ENCODE results near the gene BACH2.
"Not testable (repeated sequence)": the region's sequence is repeated elsewhere in the genome, so short reads cannot be mapped to it uniquely, and the experiment has no call there.

The BACH2 gene

DNA sequence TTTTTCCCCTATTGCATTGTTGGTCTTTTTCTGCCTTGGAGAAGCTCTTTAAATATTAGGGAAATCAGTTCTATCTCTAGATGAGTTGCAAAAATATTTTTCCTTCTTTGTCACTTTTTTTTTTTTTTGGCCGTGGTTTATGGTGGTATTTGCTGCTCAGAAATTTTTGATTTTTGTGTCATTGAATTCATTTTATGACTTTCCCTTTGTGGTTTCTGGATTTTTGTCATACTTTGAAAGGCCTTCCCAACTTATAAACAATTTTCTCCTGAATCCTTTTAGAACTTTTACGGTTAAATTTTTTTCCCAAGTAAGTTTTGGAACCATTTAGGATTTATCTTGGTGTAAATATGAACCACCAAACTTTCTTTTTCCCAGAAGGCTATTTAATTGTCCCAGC, 256.7 kb downstream of the BACH2 start:
- DNase-seq: no peak

DNA sequence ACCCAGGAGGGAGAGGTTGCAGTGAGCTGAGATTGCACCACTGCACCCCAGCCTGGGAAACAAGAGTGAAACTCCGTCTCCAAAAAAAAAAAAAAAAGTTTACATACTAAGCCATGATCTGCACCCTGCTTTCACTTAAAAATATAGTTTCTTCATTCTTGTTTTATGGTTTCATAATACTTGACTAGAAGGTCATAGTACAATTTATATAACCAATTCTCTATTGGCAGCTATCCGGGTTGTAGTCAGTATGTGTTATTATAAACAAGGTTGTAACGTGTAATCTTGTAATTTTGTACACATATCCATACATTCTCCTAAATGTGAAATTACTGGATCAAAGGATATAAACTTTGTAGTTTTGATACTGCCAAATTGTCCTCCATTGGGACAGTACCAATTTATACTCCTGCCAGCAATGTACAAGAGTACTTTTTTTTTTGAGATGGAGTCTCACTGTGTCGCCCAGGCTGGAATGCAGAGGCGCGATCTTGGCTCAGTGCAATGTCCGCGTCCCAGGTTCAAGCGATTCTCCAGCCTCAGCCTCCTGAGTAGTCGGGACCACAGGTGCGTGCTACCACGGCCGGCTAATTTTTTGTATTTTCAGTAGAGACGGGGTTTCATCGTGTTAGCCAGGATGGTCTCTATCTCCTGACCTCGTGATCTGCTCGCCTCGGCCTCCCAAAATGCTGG, 257.5 kb downstream of the BACH2 start:
- no peak for DNase-seq

DNA sequence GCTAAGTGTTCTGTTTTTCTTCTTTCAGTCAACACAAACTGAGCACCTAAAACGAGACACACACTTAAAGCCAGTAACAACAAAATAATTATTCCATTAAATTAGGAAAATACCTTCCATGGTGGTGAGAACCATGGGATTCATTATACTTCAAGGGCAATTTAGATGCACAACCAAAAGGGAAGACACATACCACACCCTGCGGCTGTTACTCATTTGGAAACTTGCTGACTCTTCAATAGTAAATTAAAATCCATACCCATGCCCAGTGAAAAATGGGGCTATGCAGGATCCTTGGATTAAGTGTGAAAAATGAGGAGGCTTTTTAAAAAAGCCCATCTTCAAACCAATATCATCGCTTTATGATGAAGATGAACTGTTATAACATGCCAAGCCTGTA, 259.7 kb downstream of the BACH2 start:
- no peak for DNase-seq

DNA sequence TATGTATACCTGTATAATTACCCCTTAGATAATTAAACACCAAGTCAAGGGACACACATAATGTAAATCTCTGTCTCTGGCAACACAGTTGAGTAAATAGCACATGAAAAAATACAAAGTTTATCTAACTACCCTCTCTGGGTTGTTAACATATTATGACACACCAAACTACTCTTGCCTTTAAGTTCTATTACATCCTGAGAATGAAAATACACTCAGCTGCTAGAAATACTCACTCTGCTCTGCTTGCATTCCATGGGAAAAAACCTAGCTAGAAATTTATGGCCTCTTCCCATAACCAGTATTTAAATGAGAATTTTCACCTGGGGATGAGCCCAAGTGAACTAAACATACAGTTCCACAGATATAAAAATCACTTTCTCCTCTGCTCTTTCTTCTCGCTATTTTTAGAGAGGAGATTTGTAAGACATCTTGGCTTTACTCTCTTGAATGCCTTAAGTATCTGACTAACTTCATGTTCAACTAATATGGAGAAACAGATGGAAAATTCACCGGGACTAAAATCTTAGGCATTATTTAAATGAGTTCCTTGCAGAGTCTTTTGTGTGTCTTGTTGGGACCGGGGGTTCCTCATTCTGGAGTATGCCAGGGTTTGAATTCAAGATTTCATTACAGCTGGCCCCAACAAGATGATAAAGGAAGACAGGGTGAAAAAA, 261.5 kb downstream of the BACH2 start:
- no peak for DNase-seq

GRCh38 chr6:90033746-90034271, 262.8 kb downstream of the BACH2 start:
- no peak for DNase-seq

- not testable (repeated sequence) for DNase-seq
Measured at GRCh38 chr6:90032489-90033212, 264.0 kb downstream of the BACH2 start.

DNA sequence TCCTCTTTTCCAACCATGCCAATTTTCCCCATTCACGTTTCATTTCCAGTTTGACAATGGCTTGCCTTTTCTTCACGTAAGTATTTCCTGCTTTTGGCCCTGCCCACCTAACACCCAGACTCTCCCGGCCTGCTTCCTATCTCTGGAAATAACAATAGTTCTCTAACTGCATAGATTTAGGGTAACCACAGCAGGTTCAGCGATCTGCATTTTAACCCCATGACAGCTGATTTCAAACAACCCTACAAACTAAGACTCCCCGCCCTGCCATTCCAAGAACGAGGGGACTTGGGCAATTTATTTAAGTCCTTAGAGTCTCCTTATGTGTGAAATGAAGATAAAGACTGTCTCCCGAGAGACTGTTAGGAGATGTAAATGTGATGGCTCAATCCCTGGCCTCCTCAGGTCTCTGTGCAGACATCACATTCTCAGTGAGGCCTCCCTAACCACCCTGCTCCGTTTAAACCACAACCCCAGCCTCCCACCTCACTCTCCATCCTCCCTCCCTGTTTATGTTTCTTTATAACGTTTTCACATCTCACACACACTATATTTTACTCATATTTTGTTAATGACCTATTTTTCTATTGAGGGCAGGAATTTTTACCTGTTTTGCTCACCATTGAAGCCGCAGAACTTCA, 267.5 kb downstream of the BACH2 start:
- DNase-seq: no peak

DNA sequence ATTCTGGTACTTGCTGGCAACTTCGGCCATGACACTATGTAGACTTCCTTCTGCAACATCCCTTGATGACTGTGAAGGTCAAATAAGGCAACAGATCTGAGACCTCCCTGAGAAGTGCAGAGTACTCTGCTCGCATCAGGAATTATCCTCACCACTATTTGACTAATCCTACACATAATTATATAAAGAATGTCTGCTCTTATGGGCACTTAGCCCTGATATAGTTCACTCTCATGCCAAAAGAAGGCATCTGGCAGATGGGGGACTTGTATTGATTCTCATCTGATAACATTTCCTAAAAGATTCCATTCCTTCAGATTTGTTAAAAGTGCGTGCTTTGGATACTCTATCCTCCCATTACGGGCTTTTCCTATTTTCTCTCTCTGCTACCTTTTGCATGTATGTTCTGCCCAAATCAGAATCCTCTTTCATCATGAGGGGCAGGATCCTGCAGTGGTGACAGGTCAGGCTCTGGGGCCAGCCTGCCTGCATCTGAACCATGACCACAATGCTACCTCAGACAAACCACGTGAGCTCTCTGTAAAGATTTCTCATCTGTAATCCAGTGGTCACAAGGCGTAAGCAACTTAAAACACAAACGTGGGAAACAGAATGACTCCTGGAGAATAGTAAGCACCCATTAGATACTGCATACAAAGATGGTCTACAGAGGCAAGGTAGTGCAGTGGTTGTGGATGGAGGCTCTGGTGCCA, 268.4 kb downstream of the BACH2 start:
- no peak for DNase-seq

DNA sequence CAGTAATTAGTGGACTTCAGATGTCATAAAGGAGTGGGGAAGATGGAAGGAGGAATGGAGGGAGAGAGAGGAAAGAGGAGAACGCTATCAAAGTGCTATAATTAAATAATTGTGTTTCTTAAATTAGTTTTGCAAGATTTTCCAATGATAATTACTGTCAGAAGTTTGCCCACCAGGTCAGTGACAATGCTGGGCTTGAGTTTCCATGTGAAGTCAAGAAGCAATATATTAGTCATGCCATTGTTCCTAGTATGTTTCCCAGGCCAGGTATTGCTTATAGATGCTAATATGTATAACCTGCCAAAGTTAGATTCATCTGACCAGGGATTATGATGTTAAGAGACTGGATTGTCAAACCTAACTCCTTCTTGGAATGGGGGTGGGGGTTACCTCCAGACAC, 270.4 kb downstream of the BACH2 start:
- DNase-seq: no peak

DNA sequence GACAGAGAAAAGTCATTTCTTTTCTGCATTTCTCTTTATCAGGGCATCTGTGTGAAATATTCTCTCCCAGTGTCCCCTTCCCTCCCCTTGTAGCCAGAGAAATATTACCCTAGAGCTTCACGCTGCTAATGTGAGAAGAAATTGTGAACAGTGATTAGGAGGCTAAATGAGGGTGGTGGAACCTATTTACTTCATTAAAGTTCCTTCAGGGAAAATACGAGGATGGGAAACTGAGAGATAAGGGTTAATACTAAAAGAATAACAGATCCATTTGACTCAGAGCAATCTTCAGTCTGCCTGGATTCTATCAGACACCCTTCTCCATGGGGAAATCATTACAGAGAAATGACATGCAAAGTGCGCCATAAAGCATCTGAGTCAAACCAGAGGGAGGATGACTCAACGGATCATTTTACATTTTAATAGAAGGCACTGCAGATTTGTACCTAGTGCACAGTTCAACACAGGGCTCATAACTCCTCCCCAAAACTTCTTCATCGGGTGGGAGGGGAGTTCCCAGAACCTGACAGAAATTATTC, 271.1 kb downstream of the BACH2 start:
- DNase-seq: no peak

DNA sequence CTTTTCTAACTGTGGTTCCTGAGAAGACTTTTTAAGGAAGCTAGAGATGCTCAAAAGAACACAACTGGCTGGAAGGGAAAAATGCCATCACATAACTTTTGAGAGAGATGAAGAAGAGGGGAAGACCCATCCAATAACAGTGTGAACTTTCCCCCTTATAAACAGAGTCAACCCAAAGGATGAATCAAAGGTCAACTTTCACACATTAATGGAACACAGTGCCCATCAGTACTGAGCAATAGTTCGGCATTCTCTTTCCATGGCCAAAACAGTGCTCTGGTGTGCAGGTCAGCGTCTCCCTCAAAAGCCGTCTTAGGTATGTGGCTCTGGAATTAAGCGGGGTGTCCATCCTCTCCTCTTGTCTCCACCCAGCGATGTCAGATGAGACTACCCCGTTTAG, 272.0 kb downstream of the BACH2 start:
- DNase-seq: no peak

- no peak for DNase-seq
Measured at GRCh38 chr6:90021711-90022110, 274.9 kb downstream of the BACH2 start.

DNA sequence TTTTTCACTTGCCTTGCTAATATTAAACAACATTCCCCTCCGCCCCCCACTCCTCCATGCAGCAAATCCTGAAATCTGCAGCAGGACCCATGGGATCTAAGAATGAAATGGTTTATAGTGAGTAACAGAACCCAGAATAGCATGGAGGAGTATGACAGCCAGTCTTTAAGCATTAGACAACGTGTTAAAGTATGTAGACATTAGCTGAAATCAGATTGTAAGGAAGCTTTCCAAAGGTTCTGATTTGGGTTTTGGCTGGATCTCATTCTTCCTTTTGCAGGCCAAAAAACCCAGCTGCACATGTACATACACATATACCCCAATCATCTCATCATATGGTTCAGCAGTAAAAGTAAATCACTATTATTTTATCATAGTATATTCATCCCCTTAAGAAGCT, 275.9 kb downstream of the BACH2 start:
- DNase-seq: no peak

DNA sequence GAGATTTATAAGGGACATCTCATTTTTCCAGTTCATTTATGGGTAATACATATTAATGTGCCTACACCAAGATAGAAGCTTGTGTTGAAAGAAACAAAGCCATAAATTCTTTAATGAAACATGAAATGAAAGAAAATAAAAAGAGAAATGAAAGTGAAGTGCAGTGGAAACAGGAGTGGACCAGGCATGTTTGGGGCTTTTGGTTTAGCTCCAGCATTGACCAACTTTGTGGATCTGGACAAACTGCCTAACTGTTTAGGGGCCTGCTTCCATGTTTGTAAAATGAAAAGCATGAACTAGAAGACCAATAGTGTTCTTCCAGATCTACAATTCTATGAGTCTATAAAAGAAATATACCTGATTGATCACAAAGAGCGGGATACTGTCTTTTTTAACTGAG, 277.4 kb downstream of the BACH2 start:
- no peak for DNase-seq

- DNase-seq: no peak
Measured at GRCh38 chr6:90015883-90016282, 280.8 kb downstream of the BACH2 start.

- DNase-seq: no peak
Measured at GRCh38 chr6:90008908-90009501, 287.6 kb downstream of the BACH2 start.

DNA sequence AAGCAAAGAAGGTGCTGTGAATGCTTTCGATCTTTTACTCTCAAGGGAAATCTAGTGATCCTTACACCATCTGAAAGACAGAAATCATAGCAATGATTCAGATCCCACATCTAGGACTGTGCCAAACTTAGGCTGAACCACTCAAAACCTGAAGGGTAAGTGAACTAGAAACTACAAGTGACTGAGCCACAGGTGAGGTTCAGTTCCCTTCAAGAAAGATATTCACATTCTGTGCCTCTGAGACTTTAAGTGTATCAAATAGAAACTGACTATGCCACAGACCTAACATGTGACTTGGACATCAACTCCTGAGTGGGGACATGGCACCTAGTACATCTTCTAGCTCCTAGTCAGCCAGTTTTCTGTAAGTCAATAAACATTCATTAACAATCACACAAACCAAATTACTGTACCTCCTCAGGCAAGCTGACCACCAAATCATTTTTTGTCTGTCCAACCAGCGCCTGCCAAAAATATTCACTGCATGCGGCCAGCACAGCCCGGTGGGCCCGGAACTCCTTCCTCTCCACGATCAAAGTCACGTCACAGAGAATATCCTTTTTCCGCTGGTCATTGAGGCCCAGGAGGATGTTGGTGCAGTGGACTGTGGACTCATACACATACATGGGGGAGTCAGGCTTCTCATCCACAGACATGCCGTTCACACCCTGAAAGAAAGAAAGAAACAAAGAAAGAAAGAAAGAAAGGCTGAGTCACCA, 288.3 kb downstream of the BACH2 start:
- DNase-seq: no peak

- no peak for DNase-seq
Measured at GRCh38 chr6:90005048-90005827, 291.4 kb downstream of the BACH2 start.

DNA sequence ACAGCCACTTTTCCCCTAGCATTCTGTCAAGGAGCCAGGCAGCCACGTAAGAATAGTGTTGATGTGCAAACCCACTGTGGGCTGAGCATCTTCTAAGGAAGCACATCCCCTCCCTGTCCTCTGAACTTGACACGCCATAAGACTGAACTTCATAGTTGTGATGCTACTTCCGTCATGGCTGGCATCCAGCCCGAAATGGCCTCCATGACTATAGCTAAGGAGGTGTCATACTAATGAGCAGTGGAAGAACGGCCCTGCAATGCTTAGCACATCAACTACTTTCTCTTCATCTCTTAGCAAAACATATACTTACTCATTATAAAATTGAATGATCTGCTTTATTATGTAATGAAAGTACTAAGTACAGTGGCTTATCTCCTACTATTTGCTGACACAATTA, 292.1 kb downstream of the BACH2 start:
- no peak for DNase-seq
